ENCODE measurements around the gene KIZ.

DNA sequence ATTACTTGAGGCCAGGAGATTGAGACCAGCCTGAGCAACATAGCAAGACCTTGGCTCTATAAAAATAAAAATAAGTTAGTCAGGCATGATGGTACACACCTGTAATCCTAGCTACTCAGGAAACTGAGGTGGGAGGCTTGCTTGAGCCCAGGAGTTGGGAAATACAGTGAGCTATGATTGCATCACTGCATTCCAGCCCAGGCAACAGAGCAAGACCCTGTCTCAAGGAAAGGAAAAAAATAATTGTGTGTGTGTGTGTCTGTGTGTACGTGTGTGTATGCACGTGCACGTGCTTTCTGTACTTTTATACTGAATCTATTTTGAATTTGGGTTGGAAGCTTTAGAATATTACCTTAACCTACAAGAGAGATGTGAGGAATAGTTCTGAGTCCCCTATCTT, 58.9 kb downstream of the KIZ start:
- no peak for TF ChIP-seq POLR2AphosphoS5 (IDR thresholded peaks at IDR 0.05; ENCODE audit: low read depth, low read length)
- TF ChIP-seq, protein P1, sequence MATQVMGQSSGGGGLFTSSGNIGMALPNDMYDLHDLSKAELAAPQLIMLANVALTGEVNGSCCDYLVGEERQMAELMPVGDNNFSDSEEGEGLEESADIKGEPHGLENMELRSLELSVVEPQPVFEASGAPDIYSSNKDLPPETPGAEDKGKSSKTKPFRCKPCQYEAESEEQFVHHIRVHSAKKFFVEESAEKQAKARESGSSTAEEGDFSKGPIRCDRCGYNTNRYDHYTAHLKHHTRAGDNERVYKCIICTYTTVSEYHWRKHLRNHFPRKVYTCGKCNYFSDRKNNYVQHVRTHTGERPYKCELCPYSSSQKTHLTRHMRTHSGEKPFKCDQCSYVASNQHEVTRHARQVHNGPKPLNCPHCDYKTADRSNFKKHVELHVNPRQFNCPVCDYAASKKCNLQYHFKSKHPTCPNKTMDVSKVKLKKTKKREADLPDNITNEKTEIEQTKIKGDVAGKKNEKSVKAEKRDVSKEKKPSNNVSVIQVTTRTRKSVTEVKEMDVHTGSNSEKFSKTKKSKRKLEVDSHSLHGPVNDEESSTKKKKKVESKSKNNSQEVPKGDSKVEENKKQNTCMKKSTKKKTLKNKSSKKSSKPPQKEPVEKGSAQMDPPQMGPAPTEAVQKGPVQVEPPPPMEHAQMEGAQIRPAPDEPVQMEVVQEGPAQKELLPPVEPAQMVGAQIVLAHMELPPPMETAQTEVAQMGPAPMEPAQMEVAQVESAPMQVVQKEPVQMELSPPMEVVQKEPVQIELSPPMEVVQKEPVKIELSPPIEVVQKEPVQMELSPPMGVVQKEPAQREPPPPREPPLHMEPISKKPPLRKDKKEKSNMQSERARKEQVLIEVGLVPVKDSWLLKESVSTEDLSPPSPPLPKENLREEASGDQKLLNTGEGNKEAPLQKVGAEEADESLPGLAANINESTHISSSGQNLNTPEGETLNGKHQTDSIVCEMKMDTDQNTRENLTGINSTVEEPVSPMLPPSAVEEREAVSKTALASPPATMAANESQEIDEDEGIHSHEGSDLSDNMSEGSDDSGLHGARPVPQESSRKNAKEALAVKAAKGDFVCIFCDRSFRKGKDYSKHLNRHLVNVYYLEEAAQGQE (IDR thresholded peaks at IDR 0.05; ENCODE audit: insufficient read depth in 1 of 2, low read depth in 2 of 2, low read length in 2 of 2), result no peak

Measured in PFSK-1 (cell line).